Prostate gland (tissue), 2 donors: ENCODE measurements around the gene C19orf44. TPM values are rescaled to one million over a fixed set of nuclear protein-coding genes. Genes with fewer than 3 reads are reported as not detected.
A peak's percentile ranks its signal among the peaks of the same experiment; 100 is the strongest.

ENCODE experiments used
- DNase-seq: peaks from one replicate; pipeline ENCODE4 v3.0.0-alpha.2; 2019; ENCODE audit warnings: low spot score
- H3K27ac ChIP-seq, 2 donors: fragments of 200-600 bp; sonication (generic); 2 replicates each; pipeline ENCODE4 v1.5.1; 2017 to 2019
- H3K27me3 ChIP-seq: fragments of 200-600 bp; sonication (generic); replicated peaks from 2 replicates; pipeline ENCODE4 v1.5.1; 2019; ENCODE audit not compliant: insufficient read depth
- H3K36me3 ChIP-seq, 2 donors: fragments of 200-600 bp; sonication (generic); 1 replicate in 1 of 2; 2 replicates in 1 of 2; pipeline versions ENCODE4 v1.5.1 to v1.8.1; 2017 to 2019
- H3K4me1 ChIP-seq: fragments of 200-600 bp; sonication (generic); replicated peaks from 2 replicates; pipeline ENCODE4 v1.5.1; 2019
- H3K4me3 ChIP-seq, 2 donors: fragments of 200-600 bp; sonication (generic); 2 replicates each; pipeline ENCODE4 v1.5.1; 2017 to 2019
- H3K9me3 ChIP-seq: fragments of 200-600 bp; sonication (generic); 2 replicates; pipeline ENCODE4 v1.5.1; 2017
- CTCF ChIP-seq, 4 experiments: fragments of 200-600 bp in 2 of 4; fragments of 450-650 bp in 2 of 4; sonication (generic) in 2 of 4; IDR thresholded peaks; 1 replicate in 3 of 4; 2 replicates in 1 of 4; pipeline ENCODE4 v1.5.1; 2016 to 2019; ENCODE audit warnings: antibody characterized with exemption in 4 of 4, mild to moderate bottlenecking in 2 of 4, moderate library complexity in 2 of 4
- POLR2A ChIP-seq: fragments of 450-650 bp; IDR thresholded peaks from one replicate; pipeline ENCODE4 v1.6.1; 2016; ENCODE audit warnings: antibody characterized with exemption, mild to moderate bottlenecking
- POLR2AphosphoS5 ChIP-seq: sonication (generic); formaldehyde crosslinking; IDR thresholded peaks from one replicate; pipeline ENCODE4 v1.6.1; 2017; ENCODE audit warnings: antibody characterized with exemption
- WGBS: methylation state at CpG from one replicate; pipeline ENCODE4 v1.1.5; 2018; 5-methylcytosine and 5-hydroxymethylcytosine counted together
- intact Hi-C: fragments of 100-400 bp; cut with DNase I; formaldehyde crosslinking; loops from one replicate; pipeline ENCODE4 v1.14.2; 2022
- total RNA-seq, 2 donors: library from RNA; depleted of rRNA; stranded (reverse); fragments of >200 nt; gene quantifications; one replicate each; pipeline ENCODE4 v1.1.0, GENCODE V29; 2016

Gene C19orf44
- total RNA-seq, 2 donors from 2014 or later = 8.0 to 13.7 TPM

- H3K4me3 ChIP-seq = no peak overlapping the region
- H3K36me3 ChIP-seq = no peaks in the 10 kb centered on the region
- DNase-seq = no peak
- WGBS = 39% methylated on average over 8 of the region's 8 CpGs
- TF ChIP-seq POLR2AphosphoS5 = no peak
- TF ChIP-seq CTCF (IDR thresholded peaks at IDR 0.05) = no peak
- no peak for TF ChIP-seq POLR2A
- H3K27ac ChIP-seq = peak overlapping the region; percentile 31 to 49
- peaks cover 19% of the 10 kb centered on the region for H3K4me1 ChIP-seq
- no peaks in the 10 kb centered on the region for H3K27me3 ChIP-seq
- intact Hi-C loops = no loop called here
- H3K9me3 ChIP-seq = no peaks in the 10 kb centered on the region
Measured at GRCh38 chr19:16457954-16458331, 38.3 kb upstream of the C19orf44 start.

GRCh38 chr19:16458391-16459341 is 37.5 kb upstream of the C19orf44 start:
- Histone ChIP-seq H3K36me3 (no peaks in the 10 kb centered on the region), H3K27ac (peak overlapping the region in 1 of 2 donors; percentile 49), H3K27me3 (no peaks in the 10 kb centered on the region), H3K9me3 (no peaks in the 10 kb centered on the region), H3K4me1 (peaks cover 22% of the 10 kb centered on the region), H3K4me3 (no peak overlapping the region)
- no peak for DNase-seq
- WGBS = 61% methylated on average over 24 of the region's 25 CpGs
- intact Hi-C loops = no loop called here
- TF ChIP-seq CTCF (IDR thresholded peaks at IDR 0.05) (no peak), POLR2AphosphoS5 (no peak), POLR2A (no peak)

GRCh38 chr19:16459680-16460079 is 36.5 kb upstream of the C19orf44 start:
- Histone ChIP-seq H3K4me1 (peaks cover 22% of the 10 kb centered on the region), H3K36me3 (no peaks in the 10 kb centered on the region), H3K27me3 (no peaks in the 10 kb centered on the region), H3K9me3 (no peaks in the 10 kb centered on the region), H3K4me3 (no peak overlapping the region), H3K27ac (no peak overlapping the region)
- intact Hi-C loops = no loop called here
- TF ChIP-seq POLR2AphosphoS5 (no peak), POLR2A (no peak), CTCF (IDR thresholded peaks at IDR 0.05) (no peak)
- WGBS = 80% methylated on average over 3 of the region's 3 CpGs
- no peak for DNase-seq

- intact Hi-C loops = no loop called here
Measured at GRCh38 chr19:16460454-16460853, 35.7 kb upstream of the C19orf44 start.

More at GRCh38 chr19:16460454-16460853, 35.7 kb upstream of the C19orf44 start:
- TF ChIP-seq POLR2AphosphoS5 (no peak), CTCF (IDR thresholded peaks at IDR 0.05) (no peak), POLR2A (no peak)
- Histone ChIP-seq H3K36me3 (no peaks in the 10 kb centered on the region), H3K4me1 (peaks cover 22% of the 10 kb centered on the region), H3K27me3 (no peaks in the 10 kb centered on the region), H3K9me3 (no peaks in the 10 kb centered on the region), H3K27ac (no peak overlapping the region), H3K4me3 (no peak overlapping the region)
- no peak for DNase-seq
- WGBS = 69% methylated on average over 8 of the region's 8 CpGs
